Neuronal stem cell (in vitro differentiated cells): ENCODE results near the gene CHD6.

ENCODE experiments used
- DNase-seq: peaks from one replicate; pipeline ENCODE4 v3.0.0-alpha.2; 2013; ENCODE audit warnings: low spot score
- H2AFZ ChIP-seq: one replicate; pipeline ENCODE4 v1.6.1; 2013; ENCODE audit warnings: mild to moderate bottlenecking, low read length, inconsistent platforms
- H2AK5ac ChIP-seq: 2 replicates; pipeline ENCODE4 v1.6.1; 2013; ENCODE audit warnings: low read depth, mild to moderate bottlenecking, inconsistent platforms, low read length, moderate library complexity, mixed read lengths
- H2BK120ac ChIP-seq: 2 replicates; pipeline ENCODE4 v1.6.1; 2013; ENCODE audit warnings: low read depth, mild to moderate bottlenecking, inconsistent platforms, low read length, moderate library complexity, mixed read lengths
- H2BK12ac ChIP-seq: one replicate; pipeline ENCODE4 v1.6.1; 2013; ENCODE audit warnings: low read length, inconsistent platforms
- H2BK15ac ChIP-seq: 2 replicates; pipeline ENCODE4 v1.6.1; 2013; ENCODE audit warnings: mild to moderate bottlenecking, low read length, inconsistent platforms, mixed read lengths
- H2BK5ac ChIP-seq: one replicate; pipeline ENCODE4 v1.6.1; 2013; ENCODE audit warnings: inconsistent platforms, mild to moderate bottlenecking, low read length, moderate library complexity
- H3K14ac ChIP-seq: one replicate; pipeline ENCODE4 v1.6.1; 2013; ENCODE audit warnings: low read length, inconsistent platforms
- H3K18ac ChIP-seq: 2 replicates; pipeline ENCODE4 v1.6.1; 2013; ENCODE audit warnings: low read length, inconsistent platforms
- H3K23ac ChIP-seq: 2 replicates; pipeline ENCODE4 v1.6.1; 2013; ENCODE audit warnings: low read depth, mild to moderate bottlenecking, mixed read lengths, low read length, inconsistent platforms; ENCODE audit not compliant: poor library complexity
- H3K27ac ChIP-seq: replicated peaks from 3 replicates; pipeline ENCODE4 v1.5.1; 2013; ENCODE audit warnings: low read length, inconsistent platforms
- H3K27me3 ChIP-seq, 3 experiments: 2 replicates each; pipeline ENCODE4 v1.6.1; 2013; ENCODE audit warnings: low read length in 3 of 3, mild to moderate bottlenecking in 2 of 3, inconsistent platforms in 1 of 3, low read depth in 1 of 3, mixed read lengths in 1 of 3, moderate library complexity in 1 of 3; ENCODE audit not compliant: control insufficient read depth in 3 of 3, insufficient read depth in 3 of 3
- H3K36me3 ChIP-seq, 2 donors: replicated peaks in 1 of 2; 2 replicates each; pipeline ENCODE4 v1.6.1; 2013; ENCODE audit warnings: low read length in 2 of 2; ENCODE audit not compliant: control insufficient read depth in 2 of 2, insufficient read depth in 2 of 2
- H3K4ac ChIP-seq: 2 replicates; pipeline ENCODE4 v1.6.1; 2013; ENCODE audit warnings: inconsistent platforms, mild to moderate bottlenecking, low read length, moderate library complexity
- H3K4me1 ChIP-seq, 2 donors: 1 replicate in 1 of 2; 2 replicates in 1 of 2; pipeline ENCODE4 v1.6.1; 2013; ENCODE audit warnings: low read length in 2 of 2, low read depth in 1 of 2; ENCODE audit not compliant: control insufficient read depth in 2 of 2, insufficient read depth in 1 of 2
- H3K4me2 ChIP-seq: one replicate; pipeline ENCODE4 v1.6.1; 2013; ENCODE audit warnings: mild to moderate bottlenecking, low read length, inconsistent platforms; ENCODE audit not compliant: insufficient read depth, poor library complexity, severe bottlenecking
- H3K4me3 ChIP-seq, 2 donors: 2 replicates each; pipeline ENCODE4 v1.5.1; 2013; ENCODE audit warnings: low read length in 2 of 2, mild to moderate bottlenecking in 2 of 2, inconsistent platforms in 1 of 2, moderate library complexity in 1 of 2
- H3K79me1 ChIP-seq: one replicate; pipeline ENCODE4 v1.6.1; 2013; ENCODE audit warnings: low read depth, mild to moderate bottlenecking, inconsistent platforms, low read length, moderate library complexity
- H3K9ac ChIP-seq: one replicate; pipeline ENCODE4 v1.6.1; 2013; ENCODE audit warnings: mild to moderate bottlenecking, low read depth, low read length, inconsistent platforms; ENCODE audit not compliant: poor library complexity
- H3K9me3 ChIP-seq, 2 donors: replicated peaks in 1 of 2; 2 replicates each; pipeline versions ENCODE3 to v1.6.1; 2013; ENCODE audit warnings: low read length in 2 of 2, mild to moderate bottlenecking in 2 of 2, inconsistent platforms in 1 of 2, low read depth in 1 of 2, mixed read lengths in 1 of 2, moderate library complexity in 1 of 2; ENCODE audit not compliant: control insufficient read depth in 2 of 2, insufficient read depth in 1 of 2
- H4K8ac ChIP-seq: one replicate; pipeline ENCODE4 v1.6.1; 2013; ENCODE audit warnings: low read depth, mild to moderate bottlenecking, inconsistent platforms, low read length, moderate library complexity
- H4K91ac ChIP-seq: one replicate; pipeline ENCODE4 v1.6.1; 2013; ENCODE audit warnings: low read length, low read depth, mild to moderate bottlenecking, inconsistent platforms; ENCODE audit not compliant: poor library complexity
- WGBS, 2 donors: extraction: QIAGEN DNeasy Blood & Tissue Kit; methylation state at CpG; one replicate each; pipeline ENCODE4 v1.1.7; 2013; ENCODE audit warnings: missing lambda C conversion rate in 2 of 2, mixed read lengths in 1 of 2; ENCODE audit not compliant: insufficient read length in 2 of 2, insufficient replicate concordance in 1 of 2; ENCODE audit errors: extremely low coverage in 2 of 2; 5-methylcytosine and 5-hydroxymethylcytosine counted together

The CHD6 gene

GRCh38 chr20:41382791-41383305 lies 235.3 kb downstream of the CHD6 start:
- no peak for DNase-seq
- Histone ChIP-seq H4K8ac (no peak overlapping the region), H3K36me3 (no peaks in the 10 kb centered on the region), H2BK12ac (no peak overlapping the region), H3K27me3 (peaks cover 0 to 14% (median 0%) of the 10 kb centered on the region in 3 experiments), H3K9me3 (no peaks in the 10 kb centered on the region), H3K23ac (no peak overlapping the region), H2BK15ac (no peak overlapping the region), H2BK120ac (no peak overlapping the region), H3K27ac (no peak overlapping the region), H3K4me1 (peaks cover 0 to 6% of the 10 kb centered on the region in 2 donors), H2AFZ (no peak overlapping the region), H3K79me1 (no peaks in the 10 kb centered on the region), H3K18ac (no peak overlapping the region), H3K4me3 (no peak overlapping the region), H3K4me2 (no peak overlapping the region), H3K14ac (no peak overlapping the region), H3K9ac (no peak overlapping the region), H3K4ac (no peak overlapping the region), H2BK5ac (no peak overlapping the region), H2AK5ac (no peak overlapping the region), H4K91ac (no peak overlapping the region)
- WGBS, 2 donors: no CpG with 5 or more reads among the region's 7 CpGs

GRCh38 chr20:41380551-41381193 lies 237.5 kb downstream of the CHD6 start:
- H3K27ac ChIP-seq: no peak overlapping the region
- no peak overlapping the region for H3K4ac ChIP-seq
- H3K18ac ChIP-seq: peak overlapping the region; percentile 59
- H4K8ac ChIP-seq: no peak overlapping the region
- DNase-seq: no peak
- H3K4me3 ChIP-seq: no peak overlapping the region
- H3K23ac ChIP-seq: no peak overlapping the region
- H3K9me3 ChIP-seq: no peaks in the 10 kb centered on the region
- H3K36me3 ChIP-seq: no peaks in the 10 kb centered on the region
- H3K14ac ChIP-seq: no peak overlapping the region
- H2BK120ac ChIP-seq: no peak overlapping the region
- peak overlapping the region; percentile 61 for H2AFZ ChIP-seq
- H2AK5ac ChIP-seq: no peak overlapping the region
- no peaks in the 10 kb centered on the region for H3K79me1 ChIP-seq
- no peaks in the 10 kb centered on the region for H3K4me1 ChIP-seq
- H2BK5ac ChIP-seq: no peak overlapping the region
- H3K27me3 ChIP-seq: peaks cover 0 to 27% (median 0%) of the 10 kb centered on the region in 3 experiments
- no CpG with 5 or more reads among the region's 12 CpGs for WGBS, 2 donors
- no peak overlapping the region for H2BK15ac ChIP-seq
- no peak overlapping the region for H3K4me2 ChIP-seq
- no peak overlapping the region for H2BK12ac ChIP-seq
- H3K9ac ChIP-seq: no peak overlapping the region
- no peak overlapping the region for H4K91ac ChIP-seq

- H4K91ac ChIP-seq: no peak overlapping the region
- H2BK5ac ChIP-seq: no peak overlapping the region
Measured at GRCh38 chr20:41379551-41379950, 238.6 kb downstream of the CHD6 start.

DNA sequence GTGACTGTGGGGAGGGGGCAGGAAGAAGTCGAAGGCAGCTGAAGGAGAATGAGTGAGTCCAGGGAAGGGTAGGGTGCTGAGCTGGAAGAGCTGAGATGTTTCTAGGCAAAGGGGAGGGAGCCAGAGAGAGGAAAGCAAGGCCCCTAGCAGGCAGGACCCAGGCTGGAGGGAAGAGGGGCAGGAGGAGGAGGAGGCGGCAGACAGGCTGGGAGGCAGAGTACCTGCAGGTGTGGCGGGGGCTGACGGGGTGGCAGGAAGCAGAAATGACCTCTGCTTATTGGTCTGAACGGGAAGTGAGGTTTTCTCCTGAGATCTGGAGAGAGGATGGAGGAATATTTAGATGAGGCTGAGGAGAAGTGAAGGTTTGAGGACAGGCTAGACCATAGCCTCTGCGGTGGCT lies 240.9 kb downstream of the CHD6 start:
- Histone ChIP-seq H3K9ac (no peak overlapping the region), H3K36me3 (no peaks in the 10 kb centered on the region), H2BK12ac (no peak overlapping the region), H4K91ac (no peak overlapping the region), H3K4me2 (no peak overlapping the region), H3K4me1 (peaks cover 0 to 10% of the 10 kb centered on the region in 2 donors), H3K4me3 (no peak overlapping the region), H3K18ac (no peak overlapping the region), H3K9me3 (peaks cover 2% of the 10 kb centered on the region in 2 donors), H4K8ac (no peak overlapping the region), H3K27ac (no peak overlapping the region), H3K4ac (no peak overlapping the region), H3K27me3 (peaks cover 0 to 41% (median 0%) of the 10 kb centered on the region in 3 experiments), H3K23ac (no peak overlapping the region), H2AK5ac (no peak overlapping the region), H3K79me1 (no peaks in the 10 kb centered on the region), H2BK120ac (no peak overlapping the region), H2BK15ac (no peak overlapping the region), H2BK5ac (no peak overlapping the region), H3K14ac (no peak overlapping the region), H2AFZ (no peak overlapping the region)
- WGBS, 2 donors: no CpG with 5 or more reads among the region's 6 CpGs
- DNase-seq: no peak

More at GRCh38 chr20:41379551-41379950, 238.6 kb downstream of the CHD6 start:
- WGBS, 2 donors: no CpG with 5 or more reads among the region's 2 CpGs
- Histone ChIP-seq H3K36me3 (no peaks in the 10 kb centered on the region), H3K27me3 (peaks cover 0 to 33% (median 0%) of the 10 kb centered on the region in 3 experiments), H2BK120ac (no peak overlapping the region), H3K9me3 (no peaks in the 10 kb centered on the region), H3K79me1 (no peaks in the 10 kb centered on the region), H3K4me3 (no peak overlapping the region), H4K8ac (no peak overlapping the region), H3K18ac (no peak overlapping the region), H2AFZ (no peak overlapping the region), H3K27ac (no peak overlapping the region), H3K4ac (no peak overlapping the region), H3K14ac (no peak overlapping the region), H3K9ac (no peak overlapping the region), H3K4me1 (peaks cover 0 to 4% of the 10 kb centered on the region in 2 donors), H2BK15ac (no peak overlapping the region), H2BK12ac (no peak overlapping the region), H2AK5ac (no peak overlapping the region), H3K4me2 (no peak overlapping the region), H3K23ac (no peak overlapping the region)
- no peak for DNase-seq
